Ammon's horn (tissue), 1 donor: ENCODE measurements around the gene FOLR2.
"Not testable (repeated sequence)": the region's sequence is repeated elsewhere in the genome, so short reads cannot be mapped to it uniquely, and the experiment has no call there.

Source experiments
- DNase-seq: peaks from one replicate; pipeline ENCODE4 v3.0.0-alpha.2; 2016; ENCODE audit warnings: low spot score

The FOLR2 gene

GRCh38 chr11:72240461-72241290 is 24.1 kb downstream of the FOLR2 start:
- DNase-seq = no peak

- no peak for DNase-seq
These were observed 24.7 kb downstream of the FOLR2 start for GRCh38 chr11:72241291-72241781.

- DNase-seq = no peak
These were observed 25.5 kb downstream of the FOLR2 start for GRCh38 chr11:72242141-72242540.

GRCh38 chr11:72243173-72244059 is 26.8 kb downstream of the FOLR2 start:
- DNase-seq = no peak

- no peak for DNase-seq
These were observed 27.4 kb downstream of the FOLR2 start, which contains the start of gene PHOX2A for GRCh38 chr11:72244060-72244360. Gene PHOX2A (minus strand): TSS chr11:72244176. CDS start chr11:72244004, 172 bp downstream.

- no peak for DNase-seq
These were observed 28.0 kb downstream of the FOLR2 start for GRCh38 chr11:72244361-72245262.

GRCh38 chr11:72245263-72245816 is 28.7 kb downstream of the FOLR2 start:
- DNase-seq = no peak

- DNase-seq = no peak
These were observed 31.0 kb downstream of the FOLR2 start for GRCh38 chr11:72247584-72247983.

- no peak for DNase-seq
These were observed 33.4 kb downstream of the FOLR2 start for GRCh38 chr11:72249961-72250360.

GRCh38 chr11:72250661-72251464 is 34.3 kb downstream of the FOLR2 start:
- DNase-seq = no peak

- DNase-seq = no peak
These were observed 35.0 kb downstream of the FOLR2 start for GRCh38 chr11:72251614-72252013.

GRCh38 chr11:72253392-72253791 is 36.8 kb downstream of the FOLR2 start:
- DNase-seq = no peak

GRCh38 chr11:72254299-72254993 is 37.9 kb downstream of the FOLR2 start:
- DNase-seq = no peak

GRCh38 chr11:72257570-72257969 is 41.0 kb downstream of the FOLR2 start:
- DNase-seq = no peak

- DNase-seq = no peak
These were observed 42.9 kb downstream of the FOLR2 start for GRCh38 chr11:72259490-72259889.

GRCh38 chr11:72260574-72260973 is 44.0 kb downstream of the FOLR2 start:
- no peak for DNase-seq

GRCh38 chr11:72263361-72263760 is 46.8 kb downstream of the FOLR2 start:
- no peak for DNase-seq

GRCh38 chr11:72265951-72266350 is 49.4 kb downstream of the FOLR2 start:
- DNase-seq = no peak

- DNase-seq = not testable (repeated sequence)
These were observed 50.4 kb downstream of the FOLR2 start for GRCh38 chr11:72266960-72267359.
